COLO829 (cell line): ENCODE results near the gene CDKL1.

Experiments
- DNase-seq: peaks from one replicate; pipeline ENCODE4 v3.0.0; 2012; ENCODE audit warnings: low spot score

Gene CDKL1

DNA sequence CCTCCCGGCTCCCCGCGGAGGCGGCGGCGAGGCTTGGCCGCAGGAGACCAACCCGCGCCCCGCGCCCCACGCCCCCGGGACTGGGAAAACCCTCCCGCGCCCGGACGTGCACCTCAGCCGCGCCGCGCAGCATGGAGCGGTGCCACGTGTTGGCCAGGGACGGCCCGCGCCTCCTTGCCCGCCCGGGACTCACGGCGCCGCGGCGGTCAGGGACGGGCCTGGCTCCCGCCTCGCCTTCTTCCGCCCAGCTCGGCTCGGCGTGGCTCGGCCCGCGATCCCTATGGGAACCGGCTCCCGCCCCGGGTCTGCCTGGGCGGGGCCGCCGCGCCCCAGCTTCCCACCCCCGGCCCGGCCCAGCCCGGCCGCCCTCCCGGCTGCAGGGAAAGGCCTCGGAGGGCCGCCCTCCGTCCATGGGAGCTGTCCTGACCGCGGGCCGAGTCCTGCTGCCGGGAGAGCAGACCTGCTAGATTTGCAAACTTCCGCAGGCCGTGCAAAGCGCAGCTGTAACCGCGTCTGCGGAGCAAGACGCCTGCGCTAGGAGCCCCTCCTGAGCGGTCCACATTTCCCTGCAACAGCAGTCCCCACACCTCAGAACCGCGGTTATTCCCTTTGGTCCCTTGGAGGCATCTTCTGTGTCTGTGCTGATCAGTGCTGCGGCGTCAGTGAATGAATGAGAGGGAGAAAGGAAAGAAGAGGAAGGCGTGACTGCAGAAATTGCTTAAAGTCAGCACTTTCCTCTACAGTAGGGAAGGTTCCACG lies at the start of gene CDKL1:
Gene CDKL1 (minus strand): TSS at position 251 of the 759 bp plus-strand sequence. CDS start 1,013 bp downstream, outside the sequence.
- peak; percentile 29 for DNase-seq

DNA sequence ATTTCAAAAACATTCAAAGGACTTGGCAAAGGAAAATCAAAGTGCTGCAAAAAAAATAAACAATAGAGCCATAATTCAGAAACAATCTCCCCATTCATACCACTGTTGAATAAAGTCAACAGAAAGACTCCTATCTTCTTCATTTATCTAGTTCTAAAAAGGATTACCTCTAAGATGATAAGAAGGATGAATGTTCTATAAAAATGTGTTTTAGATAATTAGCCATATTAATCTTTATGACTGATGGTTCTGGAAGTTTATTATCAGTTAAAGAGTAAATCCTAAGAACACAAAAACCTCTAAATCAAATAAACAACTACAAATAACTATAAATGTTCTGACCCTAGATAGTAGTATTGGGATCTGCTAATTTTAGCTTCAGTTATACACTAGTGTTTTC lies 37.8 kb upstream of the CDKL1 start:
- no peak for DNase-seq

DNA sequence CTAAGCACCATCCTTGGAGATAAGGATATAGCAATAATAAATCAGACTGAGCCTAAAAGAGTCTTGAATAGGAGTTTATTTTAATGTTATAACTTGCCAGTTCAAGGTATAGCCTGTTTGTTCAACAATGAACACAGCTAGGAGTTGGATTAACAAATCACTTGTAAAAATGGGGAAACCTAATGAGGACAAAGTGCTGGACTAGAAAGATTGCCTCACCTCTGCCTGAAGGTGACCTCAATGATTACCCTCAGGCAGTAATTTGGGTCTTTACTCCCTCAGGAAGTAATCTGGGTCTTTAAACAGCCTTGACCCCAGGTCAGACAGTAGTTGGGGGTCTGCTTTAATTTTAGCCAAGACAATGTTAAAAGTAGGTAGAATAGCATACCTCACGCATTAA lies 35.5 kb upstream of the CDKL1 start:
- DNase-seq, result no peak

DNA sequence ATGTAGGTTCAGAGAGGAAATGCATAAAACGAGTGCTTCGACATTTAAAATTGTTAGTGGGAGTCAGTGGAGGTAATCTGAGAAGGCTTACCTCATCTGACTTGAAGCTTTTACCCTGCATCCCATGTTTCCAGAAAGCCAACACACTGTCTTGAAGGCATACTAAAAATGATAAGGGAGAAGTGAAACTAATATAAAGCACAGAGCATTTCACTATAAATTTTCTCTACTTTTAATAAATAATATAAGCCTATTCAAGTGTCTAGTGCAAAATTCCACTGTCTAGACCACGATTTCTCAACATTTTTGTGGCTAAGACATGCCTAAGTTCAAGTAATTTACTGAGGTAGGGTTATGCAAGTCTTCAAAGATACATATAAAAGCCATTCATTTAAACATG lies 29.1 kb upstream of the CDKL1 start:
- DNase-seq, result peak; percentile 18

DNA sequence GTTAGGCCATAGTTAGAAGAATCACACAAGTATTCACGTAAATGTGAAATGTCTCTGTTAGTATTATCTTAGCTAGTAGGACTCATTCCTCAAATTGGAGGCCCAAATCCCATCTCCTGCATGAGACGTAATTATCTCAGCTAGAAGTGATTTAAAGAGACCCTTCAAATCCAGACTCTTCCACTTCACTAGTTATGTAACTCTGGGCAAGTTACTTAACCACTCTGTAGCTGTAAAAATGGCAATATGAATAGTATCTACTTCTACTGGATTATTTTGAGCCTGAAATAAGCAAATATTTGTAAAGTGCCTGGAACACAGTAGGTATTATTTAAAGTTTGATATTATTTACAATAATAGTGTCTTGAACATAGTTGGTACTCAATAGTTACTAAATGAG lies 28.4 kb upstream of the CDKL1 start:
- no peak for DNase-seq

DNA sequence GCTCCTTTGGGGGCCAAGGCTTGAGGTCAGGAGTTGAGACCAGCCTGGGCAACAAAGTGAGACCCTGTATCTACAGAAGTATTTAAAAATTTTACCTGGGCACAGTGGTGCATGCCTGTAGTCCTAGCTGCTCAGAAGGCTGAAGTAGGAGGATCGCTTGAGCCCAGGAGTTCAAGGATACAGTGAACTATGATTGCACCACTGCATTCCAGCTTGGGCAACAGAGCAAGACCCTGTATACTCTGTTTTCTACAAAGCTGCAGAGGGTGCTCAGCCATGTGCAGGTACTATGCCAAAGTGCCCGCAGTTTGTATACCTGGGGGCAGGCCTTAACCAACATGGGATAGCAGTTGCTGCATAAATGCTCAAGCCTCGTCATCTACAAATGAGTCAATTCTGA lies 26.8 kb upstream of the CDKL1 start:
- no peak for DNase-seq

DNA sequence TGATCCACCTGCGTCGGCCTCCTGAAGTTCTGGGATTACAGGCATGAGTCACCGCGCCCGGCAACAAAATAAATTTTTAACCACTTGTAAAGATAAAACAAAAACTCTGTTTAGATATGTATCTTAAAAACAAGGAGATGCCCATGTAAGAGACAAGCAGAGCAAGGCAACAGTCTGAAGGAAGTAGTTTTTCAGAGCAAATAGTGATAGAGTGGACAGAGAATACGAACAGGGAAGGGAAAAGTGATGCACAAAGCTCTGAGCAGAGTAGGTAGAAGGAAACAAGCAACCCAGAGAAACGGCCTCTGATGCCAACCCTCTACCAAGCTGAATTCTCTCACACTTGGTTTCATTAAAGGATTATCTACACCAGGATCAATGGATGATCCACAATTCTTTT lies 24.8 kb upstream of the CDKL1 start:
- no peak for DNase-seq

DNA sequence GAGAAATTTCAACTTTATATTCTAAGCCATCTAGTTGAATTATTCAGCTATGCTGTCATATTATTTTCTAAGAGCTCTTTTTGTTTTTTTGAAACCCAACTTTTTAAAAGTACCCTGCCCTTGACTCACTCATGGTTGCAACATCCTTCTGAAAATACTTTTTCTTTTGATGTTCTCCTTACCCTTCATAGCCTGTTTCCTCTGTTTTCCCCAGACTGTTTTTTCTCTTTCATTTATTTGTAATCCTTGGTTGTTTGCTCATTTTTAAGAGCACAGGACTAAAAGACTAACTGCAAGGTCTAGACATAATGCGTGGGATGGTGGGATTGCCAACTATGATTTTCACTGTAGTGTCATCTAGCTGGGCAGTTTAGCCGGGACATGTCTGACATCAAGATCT lies 21.2 kb upstream of the CDKL1 start:
- DNase-seq, result no peak

DNA sequence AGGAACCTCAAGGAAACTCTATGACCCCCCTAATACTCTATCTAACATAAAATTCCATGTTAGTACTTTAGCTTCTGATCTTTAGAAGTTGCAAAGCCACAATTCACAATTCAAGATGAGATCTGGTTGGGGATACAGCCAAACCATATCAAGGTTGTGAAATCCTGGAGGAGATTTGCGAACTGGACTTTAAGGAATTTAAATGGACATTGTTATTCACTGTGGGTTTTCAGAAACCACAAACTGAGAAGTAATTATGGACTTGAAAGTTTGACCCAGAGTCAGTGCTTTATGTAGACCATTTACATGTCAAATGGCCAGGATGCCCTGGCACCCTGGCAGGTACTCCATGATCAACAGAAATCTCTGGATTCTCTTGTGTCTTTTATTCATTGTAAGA lies 14.2 kb upstream of the CDKL1 start:
- no peak for DNase-seq

DNA sequence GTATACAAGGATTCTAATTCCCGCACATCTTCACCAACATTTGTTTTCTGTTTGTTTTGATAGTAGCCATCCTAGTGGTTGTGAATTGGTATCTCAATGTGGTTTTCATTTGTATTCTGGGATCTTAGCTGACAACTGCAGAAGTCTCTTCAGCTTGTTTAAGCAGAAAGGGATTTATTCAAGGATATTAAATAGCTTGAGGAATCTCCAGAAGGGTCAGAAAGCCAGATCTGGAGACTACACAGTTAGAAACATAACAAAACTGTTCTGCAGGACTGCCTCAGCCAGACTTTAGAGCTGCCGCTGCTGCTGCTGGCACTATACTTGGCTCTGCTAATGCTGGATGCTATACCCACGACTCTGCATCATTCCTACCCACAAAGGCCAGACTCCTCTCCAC lies 13.4 kb upstream of the CDKL1 start:
- no peak for DNase-seq

DNA sequence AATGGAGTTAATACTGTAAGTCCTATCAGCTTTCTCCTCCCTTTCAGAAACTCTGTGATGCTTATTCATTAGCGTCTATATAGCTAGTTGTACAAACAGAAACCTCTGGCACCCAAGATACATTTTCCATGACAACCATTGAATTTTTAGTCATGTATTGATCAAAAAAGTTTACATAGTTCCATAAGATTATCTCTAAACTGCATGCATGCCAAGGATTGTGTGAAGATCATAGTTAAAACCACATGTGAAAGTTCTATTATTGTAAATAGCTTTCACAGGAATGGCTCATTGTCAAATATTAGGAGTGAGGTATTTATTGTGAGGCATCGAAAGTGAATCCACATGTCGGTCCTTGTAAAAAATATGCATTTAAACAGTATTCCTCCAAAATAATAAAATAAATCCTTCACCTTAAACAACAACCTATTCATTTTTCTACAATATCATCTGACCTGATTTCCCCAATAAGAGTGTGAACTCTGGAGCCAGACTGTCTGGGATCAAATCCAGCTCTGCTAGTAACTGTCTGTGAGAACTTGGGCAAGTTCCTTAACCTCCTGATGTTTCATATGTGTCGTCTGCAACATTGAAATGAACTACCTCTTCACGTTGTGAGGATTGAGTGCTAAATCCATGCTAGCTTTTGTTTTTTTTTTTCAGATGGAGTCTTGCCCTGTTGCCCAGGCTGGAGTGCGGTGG lies 10.6 kb upstream of the CDKL1 start:
- DNase-seq, result no peak

DNA sequence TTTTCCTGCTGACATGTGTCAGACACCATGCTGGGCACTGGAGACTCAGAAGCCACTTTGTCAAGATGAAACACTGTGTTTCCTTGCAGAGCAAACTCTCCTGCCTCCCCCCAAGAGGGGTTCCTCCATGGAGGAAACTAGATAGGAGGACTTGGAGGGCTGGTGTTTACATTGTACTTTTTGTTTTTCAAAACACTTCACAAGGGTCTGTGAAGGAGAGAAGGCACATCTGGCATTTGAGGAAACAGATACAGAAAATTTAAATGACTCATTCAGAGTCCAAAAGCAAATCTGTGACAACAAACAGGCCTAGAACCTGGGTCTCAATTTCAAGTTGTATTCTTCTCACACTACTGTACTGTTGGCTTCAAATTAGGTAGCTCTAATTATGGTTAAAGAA lies 6.7 kb upstream of the CDKL1 start:
- no peak for DNase-seq

DNA sequence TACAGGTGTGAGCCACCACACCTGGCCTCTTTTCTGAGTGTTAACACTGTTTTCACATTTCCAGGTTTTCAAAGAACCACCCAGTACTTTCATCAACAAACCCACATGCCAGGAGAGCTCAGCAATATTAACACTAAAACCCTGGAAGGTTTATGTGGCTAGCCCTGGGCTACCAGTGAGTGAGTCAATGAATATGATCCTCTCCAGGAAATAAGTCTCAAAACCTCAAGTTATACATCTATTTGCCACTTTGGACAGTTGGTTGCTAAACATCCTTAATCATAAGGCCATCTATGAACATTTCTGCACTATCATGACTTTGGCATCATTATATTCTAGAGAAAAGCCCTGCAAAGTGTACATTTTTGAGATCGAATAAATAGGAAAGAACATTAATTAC lies 6.3 kb upstream of the CDKL1 start:
- DNase-seq, result no peak

DNA sequence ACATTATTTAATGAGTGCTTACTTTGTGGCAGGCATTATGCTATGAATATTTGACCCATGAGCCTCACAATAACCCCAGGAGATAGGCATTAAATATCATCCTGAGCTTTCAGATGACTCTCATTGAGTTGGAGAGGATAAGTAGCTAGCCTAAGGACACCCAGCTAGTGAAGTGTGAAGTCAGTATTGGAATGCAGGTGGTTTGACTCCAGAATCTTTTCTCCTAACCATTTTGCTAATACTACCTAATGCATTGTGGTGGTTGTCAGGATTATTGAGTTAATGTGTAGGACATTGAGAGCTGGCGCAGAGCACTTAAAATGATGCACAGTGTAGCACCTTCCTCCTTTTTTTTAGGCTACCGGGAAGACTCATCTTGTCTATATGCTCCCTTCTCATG lies 3.8 kb upstream of the CDKL1 start:
- DNase-seq, result no peak

DNA sequence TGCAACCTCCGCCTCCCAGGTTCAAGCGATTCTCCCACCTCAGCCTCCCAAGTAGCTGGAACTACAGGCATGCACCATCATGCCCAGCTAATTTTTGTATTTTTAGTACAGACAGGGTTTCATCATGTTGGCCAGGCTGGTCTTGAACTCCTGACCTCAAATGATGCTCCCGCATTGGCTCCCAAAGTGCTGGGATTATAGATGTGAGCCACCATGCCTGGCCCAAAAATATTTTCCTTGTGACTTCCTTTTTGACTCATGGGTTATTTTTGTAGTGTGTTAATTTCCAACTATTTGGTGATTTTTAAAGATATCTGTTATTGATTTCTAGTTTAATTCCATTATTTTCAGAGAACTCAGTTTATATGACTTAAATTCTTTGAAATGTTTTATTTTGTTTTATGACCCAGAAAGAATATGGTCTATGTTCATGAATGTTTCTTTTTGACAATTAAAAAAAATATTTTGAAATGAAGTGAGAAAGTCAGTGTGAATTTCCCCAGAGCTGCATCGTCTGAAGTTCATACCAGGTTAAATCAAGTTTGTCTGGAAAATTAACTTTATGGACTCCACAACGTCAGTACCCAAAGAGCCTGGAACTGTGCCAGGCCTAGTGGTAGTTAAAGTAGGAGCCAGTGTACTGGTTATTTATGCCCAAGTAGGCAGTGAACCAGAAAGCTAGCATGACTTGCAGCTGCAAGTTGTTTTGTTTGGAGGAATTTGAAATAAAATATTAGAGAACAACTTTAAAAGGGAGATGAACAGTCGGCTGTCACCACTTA lies 2.8 kb upstream of the CDKL1 start:
- no peak for DNase-seq

DNA sequence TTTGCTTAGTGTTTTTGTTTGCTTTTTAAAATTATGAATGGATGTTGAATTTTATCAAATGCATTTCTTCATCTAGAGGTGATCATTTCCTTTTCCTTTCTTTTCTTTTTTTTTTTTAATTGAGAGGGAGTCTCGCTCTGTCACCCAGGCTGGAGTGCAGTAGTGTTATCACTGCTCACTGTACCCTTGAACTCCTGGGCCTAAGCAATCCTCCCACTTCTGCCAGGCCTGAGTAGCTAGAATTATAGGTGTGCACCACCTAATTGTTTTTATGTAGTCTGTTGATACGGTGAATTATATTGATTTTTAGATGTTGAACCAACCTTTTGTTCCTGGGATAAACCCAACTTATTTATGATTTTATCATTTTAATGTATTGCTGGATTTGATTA lies 1.5 kb upstream of the CDKL1 start:
- no peak for DNase-seq

DNA sequence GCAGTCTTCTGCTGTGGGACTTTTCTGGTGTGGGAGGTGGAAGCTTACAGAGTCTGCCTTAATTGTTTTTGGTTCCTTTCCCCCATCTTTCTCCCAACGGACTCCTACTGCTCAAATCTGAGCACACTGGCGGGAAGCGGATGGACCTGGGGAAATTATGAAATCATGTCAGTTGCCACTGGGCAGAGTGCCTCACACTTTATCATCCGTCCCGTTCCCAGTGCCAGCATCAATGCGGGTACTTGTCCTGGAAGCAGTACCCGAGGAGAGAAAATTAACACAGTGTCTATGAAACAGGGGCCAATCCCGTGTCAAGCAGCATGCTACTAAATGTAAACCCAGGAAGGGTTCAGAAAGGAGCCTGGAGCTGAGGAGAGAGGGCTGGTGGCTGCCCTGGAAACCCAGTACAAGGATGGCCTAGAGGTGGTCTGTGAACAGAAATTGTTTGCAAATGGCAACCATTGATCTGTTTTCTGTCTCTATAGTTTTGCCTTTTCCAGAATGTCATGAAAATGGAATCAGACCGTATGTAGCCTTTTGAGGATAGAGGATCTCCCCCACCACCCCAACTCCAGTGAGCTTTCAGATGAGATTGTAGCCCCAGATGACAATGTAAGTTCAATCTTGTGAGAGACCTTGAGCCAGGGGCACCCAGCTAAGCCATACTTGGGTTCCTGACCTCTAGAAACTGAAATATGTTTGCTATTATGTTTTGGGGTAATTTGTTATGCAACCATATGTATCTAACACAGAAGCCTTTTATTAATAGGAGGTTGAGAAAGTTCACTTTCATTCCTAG lies 908 bp upstream of the CDKL1 start:
- DNase-seq, result no peak

DNA sequence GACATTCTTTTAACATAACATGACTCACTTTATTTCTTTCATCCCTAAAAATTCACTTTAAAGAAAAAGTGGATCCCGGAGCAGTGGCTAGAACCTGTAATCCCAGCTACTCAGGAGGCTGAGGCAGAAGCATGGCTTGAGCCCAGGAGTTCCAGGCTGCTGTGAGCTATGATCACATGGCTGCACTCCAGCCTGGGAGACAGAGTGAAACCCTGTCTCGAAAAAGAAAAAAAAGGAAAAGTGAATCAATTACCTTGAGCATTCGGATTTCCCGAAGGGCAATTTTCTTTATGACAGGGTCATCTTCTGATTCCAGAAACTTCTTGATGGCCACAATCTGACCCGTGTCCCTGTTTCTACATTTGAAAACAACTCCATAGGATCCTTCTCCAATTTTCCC lies 1.2 kb downstream of the CDKL1 start:
- DNase-seq, result no peak

DNA sequence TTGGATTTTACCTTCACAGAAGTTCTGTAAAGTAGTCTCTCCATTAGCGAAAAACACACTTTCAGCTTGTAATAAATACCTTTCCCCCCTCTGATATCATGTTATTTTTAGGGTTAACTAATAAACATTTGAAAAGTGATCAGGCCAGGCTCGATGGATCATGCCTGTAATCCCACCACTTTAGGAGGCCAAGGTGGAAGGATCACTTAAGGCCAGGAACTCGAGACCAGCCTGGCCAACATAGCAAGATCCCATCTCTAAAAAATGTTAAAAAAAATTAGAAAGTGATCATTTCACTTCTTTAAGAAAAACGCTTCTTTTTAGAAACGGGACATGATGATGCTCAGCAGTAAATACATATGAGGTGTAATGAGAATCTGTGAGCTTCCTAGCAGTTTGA lies 2.0 kb downstream of the CDKL1 start:
- no peak for DNase-seq

DNA sequence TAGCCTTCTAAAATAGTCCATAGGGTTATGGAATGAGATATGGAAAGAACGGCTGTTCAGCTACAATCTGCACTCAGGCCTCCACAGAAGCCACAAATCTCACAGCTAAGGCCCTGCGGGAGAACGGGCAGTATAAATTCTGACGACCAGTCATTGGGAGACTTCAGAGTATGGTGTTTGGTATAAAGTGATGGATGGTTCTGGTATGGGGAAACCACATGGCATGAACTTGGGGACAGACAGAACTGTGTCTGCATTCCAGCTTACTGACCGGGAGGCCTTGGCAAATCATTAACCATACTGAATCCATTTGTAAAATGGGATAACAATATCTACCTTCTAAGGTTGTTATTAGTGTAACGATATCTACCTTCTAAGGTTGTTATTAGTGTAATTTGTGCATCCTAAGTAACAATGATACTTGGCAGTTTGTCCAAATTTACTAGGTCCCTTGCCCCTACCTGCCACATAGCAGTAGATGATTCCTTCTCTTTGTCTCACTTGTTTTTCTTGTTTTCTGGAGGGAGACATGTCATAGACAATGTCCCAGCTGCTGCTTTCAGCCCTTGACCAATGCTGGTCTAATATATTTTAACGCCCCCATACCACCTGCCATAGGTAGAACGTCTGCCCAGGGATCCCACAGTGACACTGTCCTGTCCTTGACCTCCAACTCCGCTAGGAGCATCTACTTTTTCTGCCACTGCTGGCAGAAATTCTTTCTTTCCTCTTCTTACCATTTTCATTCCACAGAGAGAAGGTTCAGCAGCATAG lies 6.8 kb downstream of the CDKL1 start:
- DNase-seq, result no peak

DNA sequence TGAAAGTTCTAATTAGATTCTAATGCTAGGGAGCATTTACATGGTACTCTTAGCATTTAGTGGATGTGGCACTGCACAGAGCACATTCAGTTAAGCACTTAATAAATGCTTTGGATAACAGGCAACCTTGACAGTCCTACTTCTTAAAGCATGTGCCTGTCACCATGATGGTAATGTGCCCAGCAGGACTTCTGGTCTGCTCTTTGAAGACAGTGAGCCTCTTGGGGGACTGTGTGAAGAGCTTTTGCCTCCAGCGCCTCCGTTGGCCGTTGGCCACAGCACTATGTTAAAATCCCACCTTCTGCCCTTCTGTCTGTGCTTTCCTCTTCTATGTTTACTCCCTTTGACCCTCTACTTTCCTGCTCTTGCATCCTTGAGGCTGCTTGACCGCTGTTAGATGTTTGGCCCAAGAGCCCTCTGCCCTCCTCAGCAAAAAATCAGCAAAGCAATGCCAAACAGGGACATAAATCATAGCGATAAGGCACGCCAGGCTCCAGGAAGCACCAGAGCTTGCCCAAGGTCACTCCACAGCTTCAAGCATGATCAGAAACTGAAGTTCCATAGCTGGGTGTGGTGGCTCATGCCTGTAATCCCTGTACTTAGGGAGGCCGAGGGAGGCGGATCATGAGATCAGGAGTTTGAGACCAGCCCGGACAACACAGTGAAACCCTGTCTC lies 8.3 kb downstream of the CDKL1 start:
- DNase-seq, result no peak
